WERI-Rb-1 (cell line): ENCODE data around the gene KAT6B.
A peak's percentile ranks its signal among the peaks of the same experiment; 100 is the strongest.

Experiments
- DNase-seq: peaks from one replicate; pipeline ENCODE4 v3.0.0-alpha.2; 2020
- H3K27ac ChIP-seq: fragments of 250-450 bp; sonication (Bioruptor Pico); 2 replicates; pipeline ENCODE4 v1.5.1; 2020; ENCODE audit warnings: mild to moderate bottlenecking, moderate library complexity
- H3K27me3 ChIP-seq: fragments of 250-450 bp; sonication (Bioruptor Pico); 2 replicates; pipeline ENCODE4 v1.5.1; 2021; ENCODE audit warnings: mild to moderate bottlenecking, low read depth, moderate library complexity; ENCODE audit not compliant: insufficient read depth, severe bottlenecking
- H3K36me3 ChIP-seq: fragments of 250-450 bp; sonication (Bioruptor Pico); 2 replicates; pipeline ENCODE4 v1.5.1; 2020; ENCODE audit warnings: mild to moderate bottlenecking, moderate library complexity
- H3K4me3 ChIP-seq: 2 replicates; pipeline ENCODE4 v1.5.1; 2011; ENCODE audit warnings: low read depth, mild to moderate bottlenecking, control low read depth, low read length
- H3K9me3 ChIP-seq: fragments of 250-450 bp; sonication (Bioruptor Pico); 2 replicates; pipeline ENCODE4 v1.5.1; 2021; ENCODE audit warnings: mild to moderate bottlenecking, moderate library complexity; ENCODE audit not compliant: severe bottlenecking
- CTCF ChIP-seq: IDR thresholded peaks from 2 replicates; pipeline ENCODE4 v1.5.1; 2011; ENCODE audit warnings: low read depth, mild to moderate bottlenecking, control low read depth, inconsistent platforms, low read length

The KAT6B gene

GRCh38 chr10:75066271-75066670 lies 239.9 kb downstream of the KAT6B start:
- Histone ChIP-seq H3K27ac (no peak overlapping the region), H3K9me3 (peaks cover 6% of the 10 kb centered on the region), H3K27me3 (no peaks in the 10 kb centered on the region), H3K4me3 (no peak overlapping the region), H3K36me3 (no peaks in the 10 kb centered on the region)
- TF ChIP-seq CTCF, result no peak
- DNase-seq, result no peak

GRCh38 chr10:75067272-75067671 lies 240.9 kb downstream of the KAT6B start:
- no peak for TF ChIP-seq CTCF
- H3K9me3 ChIP-seq, result peaks cover 9% of the 10 kb centered on the region

GRCh38 chr10:75068523-75068922 lies 242.1 kb downstream of the KAT6B start:
- Histone ChIP-seq H3K27me3 (no peaks in the 10 kb centered on the region), H3K9me3 (peaks cover 9% of the 10 kb centered on the region), H3K27ac (no peak overlapping the region), H3K4me3 (no peak overlapping the region), H3K36me3 (no peaks in the 10 kb centered on the region)
- no peak for TF ChIP-seq CTCF
- no peak for DNase-seq

More at GRCh38 chr10:75067272-75067671, 240.9 kb downstream of the KAT6B start:
- H3K36me3 ChIP-seq, result no peaks in the 10 kb centered on the region
- DNase-seq, result no peak
- no peak overlapping the region for H3K27ac ChIP-seq
- no peak overlapping the region for H3K4me3 ChIP-seq
- H3K27me3 ChIP-seq, result no peaks in the 10 kb centered on the region

- H3K9me3 ChIP-seq, result peaks cover 9% of the 10 kb centered on the region
- H3K27me3 ChIP-seq, result no peaks in the 10 kb centered on the region
- no peak for TF ChIP-seq CTCF
- H3K36me3 ChIP-seq, result no peaks in the 10 kb centered on the region
- H3K27ac ChIP-seq, result peak overlapping the region; percentile 93
- no peak overlapping the region for H3K4me3 ChIP-seq
- no peak for DNase-seq
Observed at GRCh38 chr10:75070476-75070875, 244.1 kb downstream of the KAT6B start.

- peak overlapping the region; percentile 93 for H3K27ac ChIP-seq
- no peaks in the 10 kb centered on the region for H3K36me3 ChIP-seq
- H3K27me3 ChIP-seq, result no peaks in the 10 kb centered on the region
- H3K4me3 ChIP-seq, result no peak overlapping the region
- no peak for TF ChIP-seq CTCF
- H3K9me3 ChIP-seq, result peaks cover 9% of the 10 kb centered on the region
- peak; percentile 42 for DNase-seq
Observed at GRCh38 chr10:75070961-75071428, 244.6 kb downstream of the KAT6B start.

- H3K27ac ChIP-seq, result peak overlapping the region; percentile 93
- peaks cover 9% of the 10 kb centered on the region for H3K9me3 ChIP-seq
- H3K27me3 ChIP-seq, result no peaks in the 10 kb centered on the region
- no peak overlapping the region for H3K4me3 ChIP-seq
- DNase-seq, result no peak
- no peaks in the 10 kb centered on the region for H3K36me3 ChIP-seq
- TF ChIP-seq CTCF, result no peak
Observed at GRCh38 chr10:75071756-75072155, 245.4 kb downstream of the KAT6B start.
